HG02571 (cell line): ENCODE results near the gene NTRK2.

Experiments
- ATAC-seq: cut with Tn5 transposase; IDR thresholded peaks from one replicate; pipeline ENCODE4 v1.9.1; 2021; ENCODE audit warnings: mild to moderate bottlenecking, moderate library complexity; ENCODE audit not compliant: unreplicated experiment

The NTRK2 gene

GRCh38 chr9:85004818-85005413 is 335.4 kb downstream of the NTRK2 start:
- peak; percentile 44 for ATAC-seq

GRCh38 chr9:85007748-85008147 is 338.2 kb downstream of the NTRK2 start:
- no peak for ATAC-seq

- ATAC-seq = no peak
These were observed 338.7 kb downstream of the NTRK2 start for GRCh38 chr9:85008215-85008614.

- peak; percentile 77 for ATAC-seq
These were observed 339.7 kb downstream of the NTRK2 start for GRCh38 chr9:85009251-85009650.

GRCh38 chr9:85013703-85014102 is 344.2 kb downstream of the NTRK2 start:
- ATAC-seq = no peak

GRCh38 chr9:85014292-85014691 is 344.8 kb downstream of the NTRK2 start:
- ATAC-seq = no peak

- ATAC-seq = no peak
These were observed 347.0 kb downstream of the NTRK2 start for GRCh38 chr9:85016384-85017006.

GRCh38 chr9:85020791-85021190 is 351.3 kb downstream of the NTRK2 start:
- ATAC-seq = no peak

- no peak for ATAC-seq
These were observed 352.2 kb downstream of the NTRK2 start for GRCh38 chr9:85021686-85022085.

- ATAC-seq = no peak
These were observed 354.8 kb downstream of the NTRK2 start for GRCh38 chr9:85024374-85024773.

- no peak for ATAC-seq
These were observed 356.1 kb downstream of the NTRK2 start for GRCh38 chr9:85025638-85026037.

- ATAC-seq = no peak
These were observed 358.3 kb downstream of the NTRK2 start for GRCh38 chr9:85027870-85028269.

- ATAC-seq = no peak
These were observed 360.8 kb downstream of the NTRK2 start for GRCh38 chr9:85030316-85030715.

- no peak for ATAC-seq
These were observed 367.0 kb downstream of the NTRK2 start for GRCh38 chr9:85036496-85036895.

GRCh38 chr9:85038061-85038460 is 368.5 kb downstream of the NTRK2 start:
- no peak for ATAC-seq

- ATAC-seq = no peak
These were observed 369.5 kb downstream of the NTRK2 start for GRCh38 chr9:85038824-85039608.

- ATAC-seq = no peak
These were observed 370.6 kb downstream of the NTRK2 start for GRCh38 chr9:85040146-85040545.

GRCh38 chr9:85040821-85041465 is 371.4 kb downstream of the NTRK2 start:
- ATAC-seq = no peak

GRCh38 chr9:85041466-85042137 is 372.1 kb downstream of the NTRK2 start:
- no peak for ATAC-seq

GRCh38 chr9:85042981-85043647 is 373.6 kb downstream of the NTRK2 start:
- ATAC-seq = no peak

GRCh38 chr9:85045271-85045670 is 375.7 kb downstream of the NTRK2 start:
- ATAC-seq = no peak
